HEK293 (cell line): ENCODE measurements around the gene ARHGAP5.

ENCODE experiments used
- EGR2 ChIP-seq: fragments of 450-650 bp; formaldehyde crosslinking; IDR thresholded peaks from 2 replicates; pipeline ENCODE4 v1.5.1; 2016; ENCODE audit warnings: low read depth, missing biosample characterization, missing genetic modification characterization
- KLF10 ChIP-seq: fragments of 450-650 bp; IDR thresholded peaks from 2 replicates; pipeline ENCODE4 v1.5.1; 2018; ENCODE audit warnings: missing biosample characterization, mild to moderate bottlenecking, missing genetic modification characterization
- RBAK ChIP-seq: fragments of 450-650 bp; formaldehyde crosslinking; IDR thresholded peaks from 2 replicates; pipeline ENCODE4 v1.5.1; 2016; ENCODE audit warnings: missing biosample characterization, missing genetic modification characterization
- TRIM28 ChIP-seq: IDR thresholded peaks from 2 replicates; pipeline ENCODE4 v1.6.1; 2011; ENCODE audit warnings: low read length, control low read depth, borderline replicate concordance
- ZNF221 ChIP-seq: fragments of 450-650 bp; formaldehyde crosslinking; IDR thresholded peaks from 2 replicates; pipeline ENCODE4 v1.5.1; 2017; ENCODE audit warnings: missing biosample characterization, missing genetic modification characterization, borderline replicate concordance
- ZNF23 ChIP-seq: fragments of 450-650 bp; formaldehyde crosslinking; IDR thresholded peaks from 2 replicates; pipeline ENCODE4 v1.5.1; 2016; ENCODE audit warnings: missing biosample characterization, missing genetic modification characterization, borderline replicate concordance
- ZNF571 ChIP-seq: fragments of 450-650 bp; formaldehyde crosslinking; IDR thresholded peaks from 2 replicates; pipeline ENCODE4 v1.5.0; 2017; ENCODE audit warnings: missing biosample characterization, missing genetic modification characterization
- ZNF610 ChIP-seq: fragments of 450-650 bp; formaldehyde crosslinking; IDR thresholded peaks from 2 replicates; pipeline ENCODE4 v1.5.1; 2016; ENCODE audit warnings: missing biosample characterization, missing genetic modification characterization, borderline replicate concordance
- ZNF768 ChIP-seq: fragments of 450-650 bp; formaldehyde crosslinking; IDR thresholded peaks from 2 replicates; pipeline ENCODE4 v1.5.1; 2018; ENCODE audit warnings: missing biosample characterization, mild to moderate bottlenecking, missing genetic modification characterization
- ZNF843 ChIP-seq: fragments of 450-650 bp; formaldehyde crosslinking; IDR thresholded peaks from 2 replicates; pipeline ENCODE4 v1.5.1; 2016; ENCODE audit warnings: missing biosample characterization, missing genetic modification characterization
- TF ChIP-seq, protein P1 (sequence below): fragments of 450-650 bp; formaldehyde crosslinking; IDR thresholded peaks from 2 replicates; pipeline ENCODE4 v1.5.1; 2016; ENCODE audit warnings: missing biosample characterization, missing genetic modification characterization
- TF ChIP-seq, protein P2 (sequence below): fragments of 450-650 bp; formaldehyde crosslinking; IDR thresholded peaks from 2 replicates; pipeline ENCODE4 v1.5.1; 2016; ENCODE audit warnings: missing biosample characterization, missing genetic modification characterization
- TF ChIP-seq, protein P3 (sequence below): fragments of 450-650 bp; formaldehyde crosslinking; IDR thresholded peaks from 2 replicates; pipeline ENCODE4 v1.5.1; 2016; ENCODE audit warnings: missing biosample characterization, missing genetic modification characterization

DNA sequence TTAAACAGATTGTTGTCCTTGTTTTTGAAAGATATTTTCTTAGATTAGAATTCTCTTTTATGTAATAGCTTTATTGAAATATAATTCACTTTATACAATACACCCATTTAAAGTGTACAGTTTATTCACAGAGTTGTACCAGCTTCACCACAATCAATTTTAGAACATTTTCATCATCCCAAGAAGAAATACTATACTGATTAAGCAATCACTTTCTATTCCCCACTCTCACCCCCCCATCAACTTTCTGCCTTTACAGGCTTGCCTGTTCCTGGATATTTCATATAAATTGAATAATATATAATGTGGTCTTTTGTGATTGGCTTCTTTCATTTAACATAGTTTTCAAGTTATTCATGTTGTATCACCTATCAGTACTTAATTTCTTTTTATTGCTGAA is 44.4 kb downstream of the ARHGAP5 start:
- TF ChIP-seq, protein P1, sequence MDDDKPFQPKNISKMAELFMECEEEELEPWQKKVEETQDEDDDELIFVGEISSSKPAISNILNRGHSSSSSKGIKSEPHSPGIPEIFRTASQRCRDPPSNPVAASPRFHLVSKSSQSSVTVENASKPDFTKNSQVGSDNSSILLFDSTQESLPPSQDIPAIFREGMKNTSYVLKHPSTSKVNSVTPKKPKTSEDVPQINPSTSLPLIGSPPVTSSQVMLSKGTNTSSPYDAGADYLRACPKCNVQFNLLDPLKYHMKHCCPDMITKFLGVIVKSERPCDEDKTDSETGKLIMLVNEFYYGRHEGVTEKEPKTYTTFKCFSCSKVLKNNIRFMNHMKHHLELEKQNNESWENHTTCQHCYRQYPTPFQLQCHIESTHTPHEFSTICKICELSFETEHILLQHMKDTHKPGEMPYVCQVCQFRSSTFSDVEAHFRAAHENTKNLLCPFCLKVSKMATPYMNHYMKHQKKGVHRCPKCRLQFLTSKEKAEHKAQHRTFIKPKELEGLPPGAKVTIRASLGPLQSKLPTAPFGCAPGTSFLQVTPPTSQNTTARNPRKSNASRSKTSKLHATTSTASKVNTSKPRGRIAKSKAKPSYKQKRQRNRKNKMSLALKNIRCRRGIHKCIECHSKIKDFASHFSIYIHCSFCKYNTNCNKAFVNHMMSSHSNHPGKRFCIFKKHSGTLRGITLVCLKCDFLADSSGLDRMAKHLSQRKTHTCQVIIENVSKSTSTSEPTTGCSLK (tag by site-specific recombination) = no peak
- TF ChIP-seq, protein P2, sequence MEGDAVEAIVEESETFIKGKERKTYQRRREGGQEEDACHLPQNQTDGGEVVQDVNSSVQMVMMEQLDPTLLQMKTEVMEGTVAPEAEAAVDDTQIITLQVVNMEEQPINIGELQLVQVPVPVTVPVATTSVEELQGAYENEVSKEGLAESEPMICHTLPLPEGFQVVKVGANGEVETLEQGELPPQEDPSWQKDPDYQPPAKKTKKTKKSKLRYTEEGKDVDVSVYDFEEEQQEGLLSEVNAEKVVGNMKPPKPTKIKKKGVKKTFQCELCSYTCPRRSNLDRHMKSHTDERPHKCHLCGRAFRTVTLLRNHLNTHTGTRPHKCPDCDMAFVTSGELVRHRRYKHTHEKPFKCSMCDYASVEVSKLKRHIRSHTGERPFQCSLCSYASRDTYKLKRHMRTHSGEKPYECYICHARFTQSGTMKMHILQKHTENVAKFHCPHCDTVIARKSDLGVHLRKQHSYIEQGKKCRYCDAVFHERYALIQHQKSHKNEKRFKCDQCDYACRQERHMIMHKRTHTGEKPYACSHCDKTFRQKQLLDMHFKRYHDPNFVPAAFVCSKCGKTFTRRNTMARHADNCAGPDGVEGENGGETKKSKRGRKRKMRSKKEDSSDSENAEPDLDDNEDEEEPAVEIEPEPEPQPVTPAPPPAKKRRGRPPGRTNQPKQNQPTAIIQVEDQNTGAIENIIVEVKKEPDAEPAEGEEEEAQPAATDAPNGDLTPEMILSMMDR (tag by site-specific recombination) = no peak
- TF ChIP-seq RBAK = no peak
- no peak for TF ChIP-seq EGR2
- no peak for TF ChIP-seq ZNF571 (tag by site-specific recombination)
- no peak for TF ChIP-seq ZNF768
- TF ChIP-seq, protein P3, sequence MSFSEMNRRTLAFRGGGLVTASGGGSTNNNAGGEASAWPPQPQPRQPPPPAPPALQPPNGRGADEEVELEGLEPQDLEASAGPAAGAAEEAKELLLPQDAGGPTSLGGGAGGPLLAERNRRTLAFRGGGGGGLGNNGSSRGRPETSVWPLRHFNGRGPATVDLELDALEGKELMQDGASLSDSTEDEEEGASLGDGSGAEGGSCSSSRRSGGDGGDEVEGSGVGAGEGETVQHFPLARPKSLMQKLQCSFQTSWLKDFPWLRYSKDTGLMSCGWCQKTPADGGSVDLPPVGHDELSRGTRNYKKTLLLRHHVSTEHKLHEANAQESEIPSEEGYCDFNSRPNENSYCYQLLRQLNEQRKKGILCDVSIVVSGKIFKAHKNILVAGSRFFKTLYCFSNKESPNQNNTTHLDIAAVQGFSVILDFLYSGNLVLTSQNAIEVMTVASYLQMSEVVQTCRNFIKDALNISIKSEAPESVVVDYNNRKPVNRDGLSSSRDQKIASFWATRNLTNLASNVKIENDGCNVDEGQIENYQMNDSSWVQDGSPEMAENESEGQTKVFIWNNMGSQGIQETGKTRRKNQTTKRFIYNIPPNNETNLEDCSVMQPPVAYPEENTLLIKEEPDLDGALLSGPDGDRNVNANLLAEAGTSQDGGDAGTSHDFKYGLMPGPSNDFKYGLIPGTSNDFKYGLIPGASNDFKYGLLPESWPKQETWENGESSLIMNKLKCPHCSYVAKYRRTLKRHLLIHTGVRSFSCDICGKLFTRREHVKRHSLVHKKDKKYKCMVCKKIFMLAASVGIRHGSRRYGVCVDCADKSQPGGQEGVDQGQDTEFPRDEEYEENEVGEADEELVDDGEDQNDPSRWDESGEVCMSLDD = no peak
- TF ChIP-seq ZNF23 = no peak
- no peak for TF ChIP-seq ZNF610 (tag by site-specific recombination)
- no peak for TF ChIP-seq KLF10 (tag by site-specific recombination)
- no peak for TF ChIP-seq ZNF221 (tag by site-specific recombination)
- TF ChIP-seq TRIM28 = no peak
- no peak for TF ChIP-seq ZNF843 (tag by site-specific recombination)
